Measurements from ENCODE around the gene KCNMA1. TPM values are rescaled to one million over a fixed set of nuclear protein-coding genes. Genes with fewer than 3 reads are reported as not detected.
A peak's percentile ranks its signal among the peaks of the same experiment; 100 is the strongest.

KCNMA1 gene
- total and polyA plus RNA-seq, 7 donors: 15.3 to 427 (median 256) TPM

- WGBS, 2 donors: 74 to 78% methylated on average over 4 of the region's 4 CpGs
- no peak for TF ChIP-seq POLR2A (IDR thresholded peaks at IDR 0.05)
- intact Hi-C loops (cut with DNase I): no loop called here
- Histone ChIP-seq H3K27ac (peak overlapping the region; percentile 54 to 87 (median 66)), H3K36me3 (peaks cover 0 to 4% (median 0%) of the 10 kb centered on the region in 4 donors), H3K4me3 (no peak overlapping the region), H3K9me3 (no peaks in the 10 kb centered on the region), H3K27me3 (no peaks in the 10 kb centered on the region), H3K4me1 (peaks cover 0 to 69% (median 58%) of the 10 kb centered on the region in 4 donors)
- no peak for DNase-seq
These were observed 251.2 kb downstream of the KCNMA1 start for GRCh38 chr10:77386365-77386764.

DNA sequence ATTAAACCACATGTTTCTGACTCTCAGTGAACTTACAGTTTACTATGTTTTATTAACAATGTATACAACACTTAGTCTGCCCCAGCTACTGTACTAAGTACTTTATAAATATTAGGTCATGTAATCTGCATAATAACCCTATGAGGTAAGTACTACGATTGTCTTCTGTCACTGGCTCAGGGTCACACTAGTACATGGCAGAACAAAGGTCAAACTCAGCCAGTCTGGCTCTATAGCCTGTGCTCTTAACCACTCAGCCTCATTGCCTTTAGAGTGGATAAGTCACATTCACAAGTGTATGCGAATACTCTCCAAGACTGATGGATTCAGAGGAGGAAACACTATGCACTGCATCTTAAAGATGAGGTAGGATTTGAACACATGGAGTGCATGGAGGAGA, 252.3 kb downstream of the KCNMA1 start:
- Histone ChIP-seq H3K9me3 (no peaks in the 10 kb centered on the region), H3K27me3 (no peaks in the 10 kb centered on the region), H3K27ac (peak overlapping the region in 2 of 4 donors; percentile 74 to 87), H3K36me3 (peaks cover 0 to 4% (median 0%) of the 10 kb centered on the region in 4 donors), H3K4me1 (peaks cover 0 to 58% (median 47%) of the 10 kb centered on the region in 4 donors), H3K4me3 (no peak overlapping the region)
- DNase-seq: no peak
- intact Hi-C loops (cut with DNase I): no loop called here
- 65 to 80% methylated on average over 2 of the region's 2 CpGs for WGBS, 2 donors
- TF ChIP-seq EP300 (IDR thresholded peaks at IDR 0.05) (no peak), POLR2AphosphoS5 (IDR thresholded peaks at IDR 0.05) (peak in 1 of 4 donors; percentile 10)

GRCh38 chr10:77383861-77384553, 253.6 kb downstream of the KCNMA1 start:
- Histone ChIP-seq H3K4me1 (peaks cover 0 to 45% (median 34%) of the 10 kb centered on the region in 4 donors), H3K27ac (peak overlapping the region in 1 of 4 donors; percentile 18), H3K27me3 (no peaks in the 10 kb centered on the region), H3K36me3 (peaks cover 0 to 4% (median 0%) of the 10 kb centered on the region in 4 donors), H3K4me3 (no peak overlapping the region), H3K9me3 (no peaks in the 10 kb centered on the region)
- TF ChIP-seq CTCF (IDR thresholded peaks at IDR 0.05) (no peak), POLR2AphosphoS5 (IDR thresholded peaks at IDR 0.05) (no peak), POLR2A (IDR thresholded peaks at IDR 0.05) (no peak), EP300 (IDR thresholded peaks at IDR 0.05) (no peak)
- DNase-seq: no peak
- 81 to 89% methylated on average over 14 of the region's 14 CpGs for WGBS, 2 donors
- intact Hi-C loops (cut with DNase I): no loop called here

DNA sequence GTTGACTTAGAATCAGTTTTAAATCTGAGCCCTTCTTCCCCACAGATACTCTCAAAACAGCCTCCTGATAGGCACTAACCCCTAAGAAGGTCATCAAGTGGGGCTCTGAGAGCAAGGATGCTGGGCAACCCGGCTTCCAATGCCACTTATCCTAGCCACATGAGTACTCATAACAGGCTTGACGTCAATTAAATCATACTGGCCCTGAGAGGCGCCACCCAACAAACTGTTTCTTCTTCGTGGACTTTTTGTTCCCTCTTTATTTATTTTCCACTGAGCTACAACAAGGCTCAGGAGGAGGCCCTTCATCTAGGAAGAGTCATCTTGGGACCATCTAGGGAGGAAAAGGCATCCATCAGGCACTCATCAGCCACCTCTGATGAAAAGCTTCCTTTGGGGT, 255.9 kb downstream of the KCNMA1 start:
- no peak overlapping the region for H3K4me3 ChIP-seq
- H3K27ac ChIP-seq: no peak overlapping the region
- H3K9me3 ChIP-seq: no peaks in the 10 kb centered on the region
- intact Hi-C loops (cut with DNase I): no loop called here
- 61 to 79% methylated on average over 4 of the region's 4 CpGs for WGBS, 2 donors
- H3K4me1 ChIP-seq: peaks cover 0 to 43% (median 23%) of the 10 kb centered on the region in 4 donors
- no peaks in the 10 kb centered on the region for H3K27me3 ChIP-seq
- TF ChIP-seq EP300 (IDR thresholded peaks at IDR 0.05) (no peak), POLR2AphosphoS5 (IDR thresholded peaks at IDR 0.05) (no peak), POLR2A (IDR thresholded peaks at IDR 0.05) (no peak)
- no peak for DNase-seq
- H3K36me3 ChIP-seq: peaks cover 0 to 4% (median 0%) of the 10 kb centered on the region in 4 donors

GRCh38 chr10:77380723-77381122, 256.9 kb downstream of the KCNMA1 start:
- TF ChIP-seq POLR2A (IDR thresholded peaks at IDR 0.05) (no peak), POLR2AphosphoS5 (IDR thresholded peaks at IDR 0.05) (no peak), CTCF (IDR thresholded peaks at IDR 0.05) (no peak), EP300 (IDR thresholded peaks at IDR 0.05) (no peak)
- no peaks in the 10 kb centered on the region for H3K27me3 ChIP-seq
- WGBS, 2 donors: 90 to 93% methylated on average over 1 of the region's 1 CpG
- no peaks in the 10 kb centered on the region for H3K9me3 ChIP-seq
- peaks cover 0 to 42% (median 18%) of the 10 kb centered on the region in 4 donors for H3K4me1 ChIP-seq
- intact Hi-C loops (cut with DNase I): no loop called here
- no peak overlapping the region for H3K4me3 ChIP-seq
- no peak for DNase-seq
- H3K27ac ChIP-seq: no peak overlapping the region
- H3K36me3 ChIP-seq: peaks cover 0 to 4% (median 0%) of the 10 kb centered on the region in 4 donors

GRCh38 chr10:77380191-77380590, 257.4 kb downstream of the KCNMA1 start:
- no peak for DNase-seq
- Histone ChIP-seq H3K4me1 (peaks cover 0 to 43% (median 22%) of the 10 kb centered on the region in 4 donors), H3K4me3 (no peak overlapping the region), H3K27me3 (no peaks in the 10 kb centered on the region), H3K9me3 (no peaks in the 10 kb centered on the region), H3K36me3 (peaks cover 0 to 4% (median 0%) of the 10 kb centered on the region in 4 donors), H3K27ac (no peak overlapping the region)
- no peak for TF ChIP-seq POLR2AphosphoS5 (IDR thresholded peaks at IDR 0.05)
- TF ChIP-seq EP300 (IDR thresholded peaks at IDR 0.05): no peak
- no peak for TF ChIP-seq POLR2A (IDR thresholded peaks at IDR 0.05)
- TF ChIP-seq CTCF (IDR thresholded peaks at IDR 0.05): no peak
- WGBS, 2 donors: 44 to 79% methylated on average over 3 of the region's 3 CpGs
- intact Hi-C loops (cut with DNase I): no loop called here
